Activated CD4-positive, alpha-beta T cell treated with anti-CD3 and anti-CD28 coated beads for 1 hour (primary cell): Measurements from ENCODE around the gene ACOT9.
"Not testable (repeated sequence)": the region's sequence is repeated elsewhere in the genome, so short reads cannot be mapped to it uniquely, and the experiment has no call there.

Experiments used
- DNase-seq: peaks from one replicate; pipeline ENCODE4 v3.0.0-alpha.2; 2020

ACOT9 gene

DNA sequence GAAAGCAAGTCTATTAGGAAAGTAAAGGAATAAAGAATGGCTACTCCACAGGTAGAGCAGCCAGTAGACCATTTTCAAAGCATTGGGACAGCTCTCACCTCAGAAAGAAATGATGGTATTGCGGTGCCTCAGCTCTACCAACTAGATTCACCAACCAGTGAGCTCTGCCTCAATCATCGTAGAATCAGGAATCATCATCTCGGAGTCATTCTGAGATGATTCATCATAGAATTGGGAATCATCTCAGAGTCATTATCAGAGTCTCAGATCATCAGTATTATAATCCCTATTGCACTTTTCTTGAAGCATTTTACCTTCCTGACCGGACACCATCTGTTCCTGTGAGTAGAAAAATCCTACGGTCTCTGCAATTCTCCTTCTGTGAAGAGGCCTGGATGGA is 22.4 kb upstream of the ACOT9 start:
- DNase-seq = no peak

DNA sequence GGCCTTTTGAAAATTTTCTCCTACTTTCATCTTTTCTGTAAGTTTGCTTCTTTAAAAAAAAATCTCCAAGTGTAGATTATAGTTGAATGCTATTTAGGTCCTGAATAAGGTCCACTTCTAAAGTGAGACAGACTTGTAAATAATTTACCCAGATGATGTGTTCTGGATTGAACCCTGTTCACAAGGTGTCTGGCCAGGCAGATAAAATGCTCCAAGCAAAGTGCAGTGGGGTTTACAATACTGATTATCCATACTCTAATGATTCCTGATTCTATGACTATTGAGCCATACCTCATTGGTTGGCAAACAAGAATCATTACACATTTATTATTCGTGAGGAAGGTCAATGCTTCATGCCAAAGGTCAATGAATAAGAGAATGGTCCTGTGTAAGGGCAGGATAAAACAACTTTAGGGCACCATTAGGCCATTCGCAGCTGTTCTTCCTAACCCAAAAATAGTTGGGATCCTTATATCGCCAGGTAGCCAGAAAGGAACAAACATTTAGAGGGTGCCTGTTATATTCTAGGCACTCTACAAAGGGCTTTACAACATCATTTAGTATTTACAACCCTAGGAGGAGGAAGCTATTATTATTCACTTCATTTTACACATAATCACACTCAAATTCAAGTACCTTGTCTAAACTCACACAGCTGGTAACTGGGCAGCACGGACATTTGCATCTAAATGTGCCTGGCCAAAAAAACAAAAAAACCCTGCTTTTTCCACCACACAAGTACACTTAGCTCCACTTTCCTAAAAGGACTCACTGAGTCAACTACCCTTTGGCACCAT is 21.3 kb upstream of the ACOT9 start:
- no peak for DNase-seq

DNA sequence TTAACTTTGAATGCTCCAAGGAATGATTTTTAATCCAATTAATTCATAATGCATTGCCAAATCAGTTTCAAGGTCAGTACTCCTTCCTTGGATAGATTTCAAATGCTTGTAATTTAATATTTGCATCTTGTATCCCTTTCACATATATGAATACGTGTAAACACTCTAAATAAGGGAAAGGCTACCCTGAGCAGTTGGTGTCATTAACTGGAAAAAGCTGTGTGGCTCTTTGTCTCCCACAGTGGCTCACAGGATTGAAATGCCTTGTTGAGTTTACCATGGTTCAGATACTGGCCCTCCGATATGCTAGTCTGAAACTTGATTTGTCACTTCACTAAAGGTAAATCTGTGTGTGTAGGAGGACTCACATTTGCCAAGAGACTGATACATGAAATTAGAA is 16.7 kb upstream of the ACOT9 start:
- no peak for DNase-seq

DNA sequence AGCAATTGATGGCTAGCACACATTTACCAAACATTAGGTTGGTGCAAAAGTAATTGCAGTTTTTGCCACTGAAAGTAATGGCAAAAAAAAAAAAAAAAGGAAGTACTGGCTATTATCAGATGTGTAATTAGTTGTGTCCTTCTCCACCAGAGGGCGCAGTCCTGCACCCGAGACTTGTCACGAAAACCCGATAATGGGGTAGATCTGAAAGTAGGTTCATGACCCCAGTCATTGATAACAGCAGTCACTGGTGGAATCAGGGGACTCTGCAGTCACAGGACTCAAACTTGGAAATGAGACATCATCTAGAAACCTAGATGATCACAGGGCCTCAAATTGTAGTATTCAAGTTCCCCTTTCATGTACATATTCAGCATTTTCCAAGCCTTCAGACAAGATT is 13.1 kb upstream of the ACOT9 start:
- peak; percentile 45 for DNase-seq

DNA sequence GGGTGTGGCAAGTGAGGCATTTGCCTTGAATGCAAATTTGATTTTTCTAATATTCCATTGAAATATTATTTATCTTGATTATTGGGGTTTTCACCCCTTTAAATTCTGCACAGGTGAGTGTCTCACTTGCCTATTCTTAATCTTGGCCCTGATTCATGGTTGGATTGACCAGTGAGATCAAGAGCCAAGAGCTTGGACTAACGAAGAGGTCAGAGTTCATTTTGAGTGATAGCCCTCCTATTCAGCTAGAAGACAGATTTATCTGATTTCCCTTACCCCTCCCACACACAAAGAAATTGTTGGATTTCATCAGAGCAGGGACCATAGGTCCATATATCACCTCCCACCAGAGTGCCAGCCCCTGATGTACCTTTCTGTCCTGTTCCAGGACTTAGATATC is 11.6 kb upstream of the ACOT9 start:
- DNase-seq = no peak

DNA sequence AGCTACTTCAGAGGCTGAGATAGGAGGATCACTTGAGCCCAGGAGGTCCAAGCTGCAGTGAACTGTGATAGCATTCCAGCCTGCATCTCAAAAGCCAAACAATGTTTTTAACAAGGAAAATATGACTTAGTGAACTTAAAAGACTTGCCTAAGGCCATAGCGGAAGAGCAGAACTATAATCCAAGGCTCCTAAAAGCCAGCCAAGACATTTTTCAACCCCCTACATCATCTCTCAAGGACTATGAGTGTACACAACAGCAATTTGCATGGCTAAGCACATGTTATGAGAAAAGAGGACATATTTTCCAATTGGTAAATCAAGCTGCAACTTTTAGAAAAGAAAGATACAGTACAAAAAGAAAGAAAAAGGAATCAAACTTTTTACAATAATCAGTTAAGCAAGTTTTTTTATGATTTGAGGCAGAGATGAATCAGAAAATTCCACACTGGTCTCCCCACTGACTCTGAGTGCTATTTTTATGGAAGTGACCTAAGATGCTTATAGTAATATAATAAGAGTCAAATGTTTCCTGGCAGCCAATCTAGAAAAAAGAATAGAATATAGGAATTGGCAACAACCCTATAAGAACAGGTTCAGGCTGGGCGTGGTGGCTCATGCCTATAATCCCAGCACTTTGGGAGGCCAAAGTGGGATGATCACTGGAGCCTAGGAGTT is 9.8 kb upstream of the ACOT9 start:
- DNase-seq = no peak

DNA sequence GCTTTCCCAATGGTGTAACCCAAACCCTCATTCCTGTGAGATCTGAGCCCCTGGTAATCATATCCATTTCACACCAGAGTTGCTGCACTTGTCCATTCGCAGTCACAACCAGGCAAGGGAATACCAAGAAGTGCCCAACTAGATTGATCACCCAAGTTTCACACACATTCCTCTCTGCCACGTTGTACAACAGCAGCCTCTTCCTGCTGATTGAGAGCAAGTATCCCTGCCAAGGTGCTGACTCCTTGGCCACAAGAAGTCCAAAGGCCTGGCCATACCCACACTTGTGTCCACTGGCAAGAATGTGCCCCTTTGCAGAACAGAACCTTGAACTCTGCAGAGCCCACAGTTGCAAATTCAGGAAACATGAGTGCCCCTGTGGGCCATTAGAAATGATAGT is 6.5 kb upstream of the ACOT9 start:
- no peak for DNase-seq

DNA sequence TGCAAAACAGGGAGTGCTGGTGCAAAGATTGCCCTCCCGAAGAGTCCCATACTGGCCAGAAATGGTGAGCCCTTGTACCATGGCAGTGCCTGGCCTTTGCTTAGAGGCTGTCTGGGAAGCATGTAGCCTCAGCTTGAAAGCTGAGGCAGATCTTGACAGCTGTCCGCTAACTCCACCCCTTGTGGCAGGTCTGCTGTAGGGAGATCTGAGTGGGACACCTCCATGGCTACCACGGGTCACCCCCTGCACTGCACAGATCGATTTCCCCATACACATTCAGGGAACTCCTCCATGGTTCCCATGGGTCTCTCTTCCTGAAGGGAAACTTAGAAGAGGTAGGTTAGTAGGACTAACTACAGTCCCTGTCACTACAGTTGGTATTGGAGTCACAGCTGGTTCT is 6.1 kb upstream of the ACOT9 start:
- no peak for DNase-seq

DNA sequence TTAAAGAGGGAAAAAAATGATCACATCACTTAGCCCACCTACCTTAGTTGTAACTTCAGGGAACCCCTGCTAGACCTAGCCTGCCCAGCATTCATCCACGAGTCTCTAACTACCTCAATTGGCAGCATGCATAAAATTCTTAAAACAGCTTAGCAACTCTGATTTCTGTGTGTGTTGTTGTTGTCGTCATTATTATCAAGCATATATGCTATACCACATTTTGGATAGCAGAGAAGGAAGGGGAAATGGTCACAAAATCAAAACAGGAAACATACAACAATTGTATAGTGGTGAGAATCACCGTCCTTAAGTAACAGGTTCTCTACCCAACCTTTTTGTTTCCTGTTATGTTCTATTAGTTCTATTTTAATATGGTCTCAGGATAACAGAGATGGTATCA is 2.7 kb upstream of the ACOT9 start:
- DNase-seq = no peak

DNA sequence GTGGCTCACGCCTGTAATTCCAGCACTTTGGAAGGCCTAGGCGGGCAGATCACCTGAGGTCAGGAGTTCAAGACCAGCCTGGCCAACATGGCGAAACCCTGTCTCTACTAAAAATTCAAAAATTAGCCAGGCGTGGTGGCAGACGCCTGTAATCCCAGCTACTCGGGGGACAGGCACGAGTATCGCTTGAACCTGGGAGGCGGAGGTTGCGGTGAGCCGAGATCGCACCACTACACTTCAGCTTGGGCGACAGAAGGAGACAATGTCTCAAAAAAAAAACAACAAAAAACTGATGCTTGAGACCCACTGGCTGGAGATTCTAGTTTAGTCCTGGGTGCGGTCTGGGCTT is 521 bp upstream of the ACOT9 start:
- not testable (repeated sequence) for DNase-seq

DNA sequence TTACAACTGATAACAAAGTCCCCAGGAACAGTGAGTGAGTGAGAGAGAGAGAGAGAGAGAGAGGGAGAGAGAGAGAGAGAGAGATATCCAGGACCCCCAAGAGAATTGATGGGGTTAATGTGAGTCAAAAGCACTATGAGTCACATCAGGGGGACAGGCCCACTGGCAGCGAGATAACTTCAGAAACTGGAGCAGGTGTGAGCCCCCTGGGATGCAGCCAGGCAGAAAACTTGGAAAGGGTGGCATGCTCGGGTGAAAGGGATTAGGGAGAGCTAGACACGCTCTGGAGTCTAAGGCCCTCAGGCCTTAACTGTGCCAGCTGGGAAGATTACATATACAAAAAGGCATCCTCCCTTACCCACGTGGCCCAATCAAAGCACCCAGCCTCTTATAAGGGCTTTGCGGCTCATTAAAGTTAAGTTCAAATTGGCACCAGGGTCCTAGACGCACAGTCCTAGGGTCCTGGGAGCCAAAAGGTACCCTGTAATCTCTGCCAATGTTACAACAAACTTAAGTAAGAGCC is 841 bp downstream of the ACOT9 start:
- DNase-seq = no peak

DNA sequence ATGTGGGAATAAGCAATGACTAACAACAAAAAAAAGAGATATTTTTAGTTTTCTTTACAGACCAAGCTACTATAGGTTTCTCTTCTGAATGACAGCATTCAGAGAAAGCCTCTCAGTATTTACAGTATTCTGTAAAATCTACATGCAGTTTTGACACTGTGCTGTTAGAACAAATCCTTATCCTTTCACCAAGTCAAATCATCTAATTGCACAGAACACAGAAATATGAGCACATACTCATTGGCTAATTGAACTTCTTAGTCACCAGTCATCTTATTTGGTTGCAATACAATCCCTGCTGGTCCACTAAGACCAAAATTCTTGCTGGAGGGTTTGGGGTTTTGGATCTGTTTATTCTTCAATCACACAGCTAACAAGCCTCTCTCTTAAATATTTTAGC is 5.7 kb downstream of the ACOT9 start:
- no peak for DNase-seq

DNA sequence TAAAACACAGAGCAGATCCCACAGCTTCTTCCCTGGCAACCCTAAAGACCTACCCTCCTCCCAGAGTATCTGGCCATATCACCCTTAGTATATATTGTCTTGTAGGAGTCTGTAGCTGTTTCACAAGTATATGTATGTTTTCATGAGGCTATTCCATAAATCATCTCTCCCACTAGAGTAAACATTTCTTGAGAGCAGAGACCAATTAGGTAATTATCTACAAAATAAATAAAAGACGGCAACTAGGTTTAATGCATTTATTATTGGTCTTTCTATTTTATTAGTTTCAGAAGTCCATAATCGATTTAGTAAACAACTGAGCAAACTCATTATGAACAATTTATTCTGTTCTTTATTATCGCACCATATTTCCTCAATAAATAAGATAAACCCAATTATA is 7.0 kb downstream of the ACOT9 start:
- DNase-seq = no peak

DNA sequence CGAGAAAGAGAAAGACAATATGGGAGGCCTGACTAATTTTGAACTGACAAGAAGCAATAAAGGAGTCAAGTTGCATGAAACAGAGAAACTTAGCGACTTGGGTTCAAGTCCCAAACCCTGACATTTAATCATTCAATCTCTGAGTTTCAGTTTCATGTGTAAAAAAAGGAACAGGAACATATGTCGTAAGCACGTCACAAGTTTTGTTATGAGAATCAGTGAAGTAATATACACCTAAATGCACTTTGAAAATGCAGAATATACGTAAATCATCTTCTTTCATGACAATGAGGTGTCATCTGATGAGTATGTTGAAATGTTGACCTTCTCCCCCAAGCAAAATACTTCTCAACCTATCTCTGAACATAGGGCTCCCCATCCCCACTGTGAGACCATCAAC is 10.4 kb downstream of the ACOT9 start:
- DNase-seq = no peak

DNA sequence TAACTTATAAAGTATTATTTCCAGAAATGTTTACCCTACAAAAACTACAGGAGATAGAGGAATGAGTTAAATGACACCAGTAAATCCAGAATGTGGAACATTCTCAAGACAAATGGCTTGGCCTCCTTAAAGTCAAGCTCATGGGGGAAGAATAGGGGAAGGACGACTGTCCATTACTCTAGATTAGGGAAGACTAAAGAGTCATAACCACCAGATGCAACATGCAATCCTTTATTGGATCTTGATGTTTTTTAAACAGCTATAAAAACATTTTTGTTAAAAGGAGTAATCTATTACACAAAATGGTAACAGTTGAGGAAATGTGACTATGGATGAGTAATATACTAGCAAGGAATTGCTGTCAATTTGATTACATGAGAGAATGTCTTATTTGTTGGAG is 11.1 kb downstream of the ACOT9 start:
- no peak for DNase-seq

DNA sequence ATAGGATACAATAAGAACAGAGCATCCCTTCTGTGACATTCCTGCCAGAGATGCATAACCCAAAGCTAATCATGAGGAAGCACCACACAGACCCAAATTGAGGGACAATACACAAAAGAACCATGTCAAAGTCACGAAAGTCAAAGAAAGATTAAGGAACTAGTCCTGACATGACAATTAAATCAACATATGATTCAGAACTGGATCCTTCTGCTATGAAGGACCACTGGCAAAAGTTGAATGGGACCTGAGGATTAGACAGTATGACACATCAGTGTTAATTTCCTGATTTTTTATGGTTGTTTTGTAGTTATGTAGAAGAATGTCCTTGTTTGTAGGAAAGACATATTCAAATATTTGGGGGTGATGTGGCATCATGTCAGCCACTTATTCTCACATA is 13.9 kb downstream of the ACOT9 start:
- no peak for DNase-seq

DNA sequence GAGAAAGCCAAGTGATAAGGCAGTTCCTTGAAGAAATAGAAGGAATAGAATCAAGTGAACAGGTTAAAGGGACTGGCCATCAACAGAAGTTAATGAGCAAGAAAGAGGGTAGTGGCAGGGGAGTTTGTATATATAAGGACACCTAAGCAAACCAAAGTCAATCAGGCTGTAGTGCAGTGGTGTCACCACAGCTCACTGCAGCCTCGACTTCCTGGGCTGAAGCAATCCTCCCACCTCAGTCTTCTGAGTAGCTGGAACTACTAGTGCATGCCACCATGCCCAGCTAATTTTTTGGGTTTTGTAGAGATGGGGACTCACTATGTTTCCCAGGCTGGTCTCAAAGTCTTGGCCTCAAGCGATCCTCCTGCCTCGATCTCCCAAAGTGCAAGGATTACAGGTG is 15.9 kb downstream of the ACOT9 start:
- DNase-seq = no peak

DNA sequence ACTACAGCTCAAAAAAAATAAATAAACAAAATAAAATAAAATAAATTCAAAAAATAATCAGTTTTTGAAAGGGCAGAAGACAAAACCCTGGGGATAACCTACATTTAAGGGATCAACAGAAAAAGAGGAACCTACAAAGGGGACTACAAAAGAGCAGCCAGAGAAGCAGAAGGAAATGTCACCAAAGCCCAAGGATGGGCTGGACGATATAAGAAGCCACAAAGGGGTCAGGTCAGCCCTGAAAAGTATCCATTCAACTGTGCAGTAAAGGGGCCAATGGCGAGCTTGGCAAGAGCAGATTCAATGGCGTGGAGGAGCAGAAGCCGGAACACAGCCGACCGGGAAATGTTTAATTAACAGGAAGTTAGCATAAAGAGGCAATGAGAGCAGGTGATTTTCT is 16.9 kb downstream of the ACOT9 start:
- DNase-seq = no peak

DNA sequence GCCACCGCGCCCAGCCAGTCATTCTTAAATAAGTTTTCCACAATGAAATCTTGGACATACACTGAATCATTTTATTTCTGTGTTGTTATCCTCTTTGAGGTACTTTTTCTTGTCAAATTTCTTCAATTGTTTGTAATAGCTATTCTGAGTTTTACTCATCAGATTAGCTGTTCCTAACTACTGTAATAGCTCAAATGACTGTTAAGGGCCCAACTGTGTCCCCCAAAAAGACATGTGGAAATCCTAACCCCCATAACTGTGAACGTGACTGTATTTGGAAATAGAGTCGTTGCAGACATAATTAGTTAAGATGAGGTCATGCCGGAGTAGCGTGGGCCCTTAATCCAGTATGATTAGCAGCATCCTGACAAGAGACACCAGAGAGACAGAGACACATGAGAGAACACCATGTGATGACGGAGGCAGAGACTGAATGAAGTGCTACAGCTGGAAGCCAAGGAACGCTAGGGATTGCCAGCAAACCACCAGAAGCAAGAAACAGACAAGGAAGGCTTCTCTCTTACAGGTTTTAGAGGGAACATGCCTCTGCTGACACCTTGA is 22.9 kb downstream of the ACOT9 start:
- DNase-seq = no peak

DNA sequence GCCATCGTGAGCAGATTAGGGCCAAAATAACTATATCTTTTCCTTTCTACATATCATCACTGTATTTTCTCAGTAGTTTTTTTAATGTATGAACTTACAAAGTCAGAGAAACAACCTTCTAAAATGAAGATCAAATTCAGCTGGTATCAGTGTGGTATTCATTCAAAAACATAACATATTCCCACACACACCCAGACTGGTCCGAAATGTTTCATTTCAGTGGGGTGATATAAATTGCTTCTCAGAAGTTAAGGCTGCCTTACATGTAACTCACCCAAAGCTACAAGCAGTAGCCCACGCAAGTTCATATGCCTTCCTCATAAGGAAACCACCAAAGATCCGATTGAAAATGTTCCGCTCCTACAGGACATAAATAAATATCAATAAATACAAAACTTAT is 37.8 kb downstream of the ACOT9 start:
- no peak for DNase-seq

DNA sequence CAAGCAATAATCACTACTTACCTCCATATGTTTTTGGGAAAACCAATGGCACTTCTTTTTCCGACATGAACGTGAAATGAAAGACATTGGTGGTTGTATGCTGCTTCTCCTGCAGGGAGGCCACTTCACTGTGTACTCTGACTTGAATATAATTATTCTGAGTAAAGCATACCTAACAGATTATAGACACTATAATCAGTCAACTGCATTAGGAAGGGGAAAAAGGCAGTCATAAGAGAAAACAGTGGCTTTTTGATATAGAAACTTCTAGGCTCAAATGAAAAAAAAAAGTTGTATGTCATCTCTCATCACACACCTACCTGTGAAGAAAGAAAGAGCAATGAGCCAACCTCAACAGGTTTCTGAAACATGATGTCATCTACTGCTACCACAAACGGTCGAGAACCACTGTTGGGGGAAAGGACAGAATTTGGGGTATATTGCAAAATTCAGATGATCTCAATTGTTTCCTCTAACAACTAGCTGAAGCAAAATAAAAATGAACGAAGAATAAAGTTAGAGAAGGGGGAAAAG is 38.3 kb downstream of the ACOT9 start:
- no peak for DNase-seq

DNA sequence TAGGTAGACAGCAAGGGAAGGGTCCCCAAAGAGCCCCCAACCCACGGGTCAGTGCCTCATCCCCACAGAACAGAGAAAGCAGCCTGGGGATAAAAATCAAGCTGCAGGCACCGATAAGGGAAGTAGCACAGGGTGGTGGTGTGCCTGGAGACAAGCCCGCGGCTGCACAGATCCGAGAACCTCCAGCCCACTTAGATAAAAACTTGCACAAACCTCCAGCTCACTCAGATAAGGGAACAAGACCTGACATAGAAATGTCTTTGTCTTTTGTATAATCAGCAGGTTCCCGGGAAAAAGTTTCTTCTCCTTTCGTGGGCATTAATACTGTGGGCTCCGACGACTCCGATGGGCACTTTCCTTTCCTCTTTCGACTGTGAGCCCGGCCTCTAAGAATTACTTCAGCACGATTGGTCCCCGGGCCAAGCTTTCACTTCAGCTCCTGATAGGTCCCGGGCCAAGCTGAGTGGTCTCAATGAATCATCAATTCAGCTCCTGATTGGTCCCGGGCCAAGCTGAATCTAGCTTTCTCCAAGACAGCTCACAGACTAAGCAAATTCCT is 43.4 kb downstream of the ACOT9 start:
- no peak for DNase-seq

DNA sequence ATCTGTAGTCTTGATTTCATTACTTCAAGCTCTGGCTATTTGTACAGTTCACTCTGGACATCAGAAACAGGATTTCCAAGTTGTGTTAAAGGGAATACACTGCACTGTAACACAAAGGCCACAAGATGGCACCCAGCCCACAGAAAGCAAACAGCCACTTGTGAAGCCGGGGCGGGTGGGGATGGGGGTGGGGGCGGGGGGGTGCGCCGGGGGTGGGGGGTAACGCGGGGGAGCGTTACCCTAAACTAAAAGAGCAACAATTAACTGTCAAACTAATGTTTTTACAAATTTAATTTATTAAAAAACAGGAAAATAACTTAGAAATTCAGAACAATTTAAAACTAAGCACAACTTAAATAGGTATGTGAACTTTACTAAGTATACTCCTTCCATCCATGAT is 48.5 kb downstream of the ACOT9 start:
- peak; percentile 24 for DNase-seq

DNA sequence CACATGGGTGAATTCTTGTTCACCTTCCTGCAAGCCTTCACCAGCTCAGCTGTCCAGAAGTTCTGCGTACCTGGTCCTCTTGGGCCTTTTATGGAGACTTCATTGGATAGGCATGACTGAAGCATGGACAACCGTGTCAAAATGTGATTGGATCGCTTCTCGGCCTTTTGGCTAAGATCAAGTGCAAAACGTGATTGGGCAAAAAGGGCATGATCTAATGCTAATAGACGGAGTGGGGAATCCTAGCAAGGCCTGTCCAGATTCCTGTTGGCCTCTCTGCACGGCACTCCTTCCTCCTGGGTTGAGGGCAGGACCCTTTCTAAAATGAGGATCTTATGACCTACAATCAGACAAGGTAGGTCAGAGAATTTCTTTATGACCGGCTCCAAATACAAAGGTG is 50.9 kb downstream of the ACOT9 start:
- DNase-seq = no peak
